Endothelial cell of umbilical vein (primary cell): ENCODE results near the gene AKNAD1. TPM values are rescaled to one million over a fixed set of nuclear protein-coding genes. Genes with fewer than 3 reads are reported as not detected.

Experiments
- BruUV-seq: library from RNA; stranded (reverse); fragments of 400-500 nt; replicated peaks from 2 replicates; lab custom pipeline; 2021; lab: Mats Ljungman, UMichigan
- CTCF ChIA-PET: fragments of 300-600, 350-600 bp; sonication (Branson Sonifier 250); formaldehyde crosslinking; loops from one replicate; lab custom pipeline; 2021; ENCODE audit warnings: antibody characterized with exemption, inconsistent platforms; lab: Charles Lee
- POLR2A ChIA-PET: fragments of 300-600, 350-600 bp; sonication (Branson Sonifier 250); formaldehyde crosslinking; loops from one replicate; lab custom pipeline; 2021; ENCODE audit warnings: antibody characterized with exemption, inconsistent platforms; lab: Charles Lee
- DNase-seq: peaks from one replicate; pipeline ENCODE4 v3.0.0-alpha.2; 2011; ENCODE audit warnings: low read depth, low spot score
- FAIRE-seq: peaks from 2 replicates; lab custom pipeline; 2011; peaks lifted over from hg19 to GRCh38; lab: Jason Lieb, UNC
- H2AFZ ChIP-seq: 2 replicates; pipeline ENCODE4 v1.6.0; 2012; ENCODE audit warnings: low read depth, low read length, control low read depth, inconsistent platforms
- H3K27ac ChIP-seq: 2 replicates; pipeline ENCODE4 v1.5.1; 2011; ENCODE audit warnings: low read depth, mild to moderate bottlenecking, control low read depth, low read length, moderate library complexity; ENCODE audit not compliant: insufficient read depth
- H3K27me3 ChIP-seq, 2 experiments: 2 replicates each; pipeline versions ENCODE4 v1.6.0 to v1.6.1; 2011; ENCODE audit warnings: low read length in 2 of 2, mixed read lengths in 1 of 2; ENCODE audit not compliant: control insufficient read depth in 2 of 2, insufficient read depth in 2 of 2
- H3K36me3 ChIP-seq, 2 experiments: 2 replicates in 1 of 2; 3 replicates in 1 of 2; pipeline ENCODE4 v1.5.1; 2011; ENCODE audit warnings: low read length in 2 of 2, mild to moderate bottlenecking in 1 of 2, moderate library complexity in 1 of 2; ENCODE audit not compliant: control insufficient read depth in 2 of 2, insufficient read depth in 2 of 2; ENCODE audit errors: extremely low read depth in 1 of 2
- H3K4me1 ChIP-seq: 3 replicates; pipeline ENCODE4 v1.5.1; 2011; ENCODE audit warnings: mild to moderate bottlenecking, low read length; ENCODE audit not compliant: control insufficient read depth, insufficient read depth; ENCODE audit errors: extremely low read depth
- H3K4me2 ChIP-seq: 2 replicates; pipeline ENCODE4 v1.6.1; 2011; ENCODE audit warnings: low read length, control low read depth, mixed read lengths; ENCODE audit not compliant: insufficient read depth
- H3K4me3 ChIP-seq, 3 experiments: fragments of 200-600 bp in 1 of 3; sonication (generic), shearing (Covaris generic) in 1 of 3; replicated peaks in 1 of 3; 2 replicates each; pipeline ENCODE4 v1.5.1; 2011 to 2016; ENCODE audit warnings: control low read depth in 3 of 3, low read length in 3 of 3, mild to moderate bottlenecking in 2 of 3, inconsistent platforms in 1 of 3, low read depth in 1 of 3, moderate library complexity in 1 of 3; ENCODE audit not compliant: insufficient read depth in 1 of 3
- H3K79me2 ChIP-seq: 2 replicates; pipeline ENCODE4 v1.6.0; 2012; ENCODE audit warnings: low read length, inconsistent platforms; ENCODE audit not compliant: control insufficient read depth, insufficient read depth
- H3K9ac ChIP-seq: replicated peaks from 2 replicates; pipeline ENCODE3; 2011; ENCODE audit warnings: low read length, control low read depth; ENCODE audit not compliant: insufficient read depth; ENCODE audit errors: extremely low read depth
- H3K9me1 ChIP-seq: replicated peaks from 3 replicates; pipeline ENCODE4 v1.6.0; 2011; ENCODE audit warnings: mild to moderate bottlenecking, low read length; ENCODE audit not compliant: control insufficient read depth, insufficient read depth; ENCODE audit errors: extremely low read depth
- H3K9me3 ChIP-seq: replicated peaks from 2 replicates; pipeline ENCODE4 v1.5.1; 2012; ENCODE audit warnings: low read length, inconsistent platforms; ENCODE audit not compliant: control insufficient read depth, insufficient read depth
- H4K20me1 ChIP-seq: replicated peaks from 2 replicates; pipeline ENCODE3; 2011; ENCODE audit warnings: mild to moderate bottlenecking, low read length; ENCODE audit not compliant: control insufficient read depth, insufficient read depth; ENCODE audit errors: extremely low read depth
- EZH2 ChIP-seq: IDR thresholded peaks from 2 replicates; pipeline ENCODE4 v1.6.1; 2012; ENCODE audit warnings: borderline replicate concordance, low read depth, mild to moderate bottlenecking, moderate library complexity, low read length, inconsistent platforms; ENCODE audit not compliant: severe bottlenecking
- FOS ChIP-seq: IDR thresholded peaks from 2 replicates; pipeline ENCODE4 v1.6.1; 2011; ENCODE audit warnings: mild to moderate bottlenecking, low read length, moderate library complexity, borderline replicate concordance; ENCODE audit not compliant: insufficient read depth
- GATA2 ChIP-seq: IDR thresholded peaks from 2 replicates; pipeline ENCODE4 v1.7.0; 2011; ENCODE audit warnings: low read depth, mild to moderate bottlenecking, moderate library complexity, mixed read lengths, low read length; ENCODE audit not compliant: insufficient read length, insufficient read depth
- JUN ChIP-seq: IDR thresholded peaks from 2 replicates; pipeline ENCODE4 v1.6.1; 2011; ENCODE audit warnings: borderline replicate concordance, low read depth; ENCODE audit not compliant: insufficient read length, insufficient read depth
- MAX ChIP-seq: IDR thresholded peaks from 2 replicates; pipeline ENCODE4 v1.6.1; 2011; ENCODE audit not compliant: insufficient read depth, insufficient read length
- MYC ChIP-seq: IDR thresholded peaks from one replicate; pipeline ENCODE4 v1.6.1; 2011; ENCODE audit warnings: mild to moderate bottlenecking, low read depth, low read length
- POLR2AphosphoS5 ChIP-seq: IDR thresholded peaks from 2 replicates; pipeline ENCODE4 v1.6.1; 2012; ENCODE audit warnings: low read depth, mild to moderate bottlenecking, control low read depth, low read length, moderate library complexity; ENCODE audit not compliant: insufficient read depth
- dilution Hi-C: fragments of 300-500 bp; cut with MboI; formaldehyde crosslinking; loops from one replicate; pipeline ENCODE4 v1.15.0; 2019; ENCODE audit warnings: low sequenced_read_pairs; ENCODE audit not compliant: extremely low pct_ligation_motif_present
- intact Hi-C: fragments of 100-400 bp; cut with micrococcal nuclease; formaldehyde crosslinking; loops from one replicate; pipeline ENCODE4 v1.10.0; 2022
- polyA plus RNA-seq, 4 experiments: library from polyadenylated mRNA; depleted of rRNA in 3 of 4; stranded (reverse) in 3 of 4; unstranded in 1 of 4; fragments of >200 nt; gene quantifications; 2 replicates each; pipeline versions ENCODE4 v1.2.1 to v1.2.3, GENCODE V29; 2011 to 2012; ENCODE audit warnings: missing spikeins in 1 of 4
- total RNA-seq: library from RNA; stranded (reverse); gene quantifications from 2 replicates; pipeline ENCODE4 v1.2.3, GENCODE V29; 2021
- TF ChIP-seq, protein P1 (sequence below), 2 donors: IDR thresholded peaks; 1 replicate in 1 of 2; 2 replicates in 1 of 2; pipeline ENCODE4 v1.5.1; 2011; ENCODE audit warnings: low read length in 2 of 2, mild to moderate bottlenecking in 2 of 2, moderate library complexity in 2 of 2, control low read depth in 1 of 2, inconsistent platforms in 1 of 2, low read depth in 1 of 2; ENCODE audit not compliant: insufficient read depth in 1 of 2; ENCODE audit errors: extremely low read depth in 1 of 2

Gene AKNAD1
- total and polyA plus RNA-seq, 2 donors (not counting 3 experiments of a cell fraction or from before 2014, with no cell fraction given), result not detected

DNA sequence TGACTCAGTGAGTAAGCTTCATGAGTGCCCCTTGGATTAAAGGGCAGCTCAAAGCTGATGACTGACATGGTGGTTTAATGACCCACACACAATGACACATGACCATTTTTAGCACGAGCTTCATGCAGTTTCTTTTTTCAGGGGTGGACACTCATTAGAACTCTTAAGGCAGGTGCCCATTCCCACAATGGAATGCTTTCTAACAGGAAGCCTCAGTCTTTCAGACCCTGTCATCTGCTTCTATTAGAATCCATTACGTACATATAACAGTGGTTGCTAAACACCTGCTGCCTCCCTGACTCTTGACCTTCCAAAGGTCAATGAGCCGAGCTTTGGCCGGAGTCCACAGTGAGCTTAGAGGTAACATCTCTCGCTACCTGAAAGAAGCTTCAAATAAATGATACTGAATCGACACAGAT lies 27.4 kb downstream of the AKNAD1 start:
- BruUV-seq, result no TSS peak
- no peak overlapping the region for H2AFZ ChIP-seq
- H4K20me1 ChIP-seq, result no peaks in the 10 kb centered on the region
- H3K9ac ChIP-seq, result no peak overlapping the region
- H3K79me2 ChIP-seq, result no peaks in the 10 kb centered on the region
- intact Hi-C loops, result loop anchor here (2.0 kb wide), 1 partner anchor 137 kb away; the partner anchor contains the start of gene PRPF38B
- H3K4me1 ChIP-seq, result peaks cover 29% of the 10 kb centered on the region
- H3K9me3 ChIP-seq, result no peaks in the 10 kb centered on the region
- H3K9me1 ChIP-seq, result no peaks in the 10 kb centered on the region
- ChIA-PET CTCF (interaction anchor here (0.5 to 11.0 kb wide), 11 partner anchors 8 to 283 kb away, joined by 3 to 247 read pairs (median 5); partner anchors contain the start of gene GPSM2), POLR2A (no interaction called here)
- FAIRE-seq, result no peak
- dilution Hi-C loops, result no loop called here
- H3K27me3 ChIP-seq, result no peaks in the 10 kb centered on the region
- no peak overlapping the region for H3K4me2 ChIP-seq
- no peak overlapping the region for H3K4me3 ChIP-seq
- TF ChIP-seq FOS (no peak), GATA2 (no peak), POLR2AphosphoS5 (no peak), EZH2 (no peak), MAX (no peak), JUN (peak; percentile 63), MYC (no peak)
- TF ChIP-seq, protein P1, sequence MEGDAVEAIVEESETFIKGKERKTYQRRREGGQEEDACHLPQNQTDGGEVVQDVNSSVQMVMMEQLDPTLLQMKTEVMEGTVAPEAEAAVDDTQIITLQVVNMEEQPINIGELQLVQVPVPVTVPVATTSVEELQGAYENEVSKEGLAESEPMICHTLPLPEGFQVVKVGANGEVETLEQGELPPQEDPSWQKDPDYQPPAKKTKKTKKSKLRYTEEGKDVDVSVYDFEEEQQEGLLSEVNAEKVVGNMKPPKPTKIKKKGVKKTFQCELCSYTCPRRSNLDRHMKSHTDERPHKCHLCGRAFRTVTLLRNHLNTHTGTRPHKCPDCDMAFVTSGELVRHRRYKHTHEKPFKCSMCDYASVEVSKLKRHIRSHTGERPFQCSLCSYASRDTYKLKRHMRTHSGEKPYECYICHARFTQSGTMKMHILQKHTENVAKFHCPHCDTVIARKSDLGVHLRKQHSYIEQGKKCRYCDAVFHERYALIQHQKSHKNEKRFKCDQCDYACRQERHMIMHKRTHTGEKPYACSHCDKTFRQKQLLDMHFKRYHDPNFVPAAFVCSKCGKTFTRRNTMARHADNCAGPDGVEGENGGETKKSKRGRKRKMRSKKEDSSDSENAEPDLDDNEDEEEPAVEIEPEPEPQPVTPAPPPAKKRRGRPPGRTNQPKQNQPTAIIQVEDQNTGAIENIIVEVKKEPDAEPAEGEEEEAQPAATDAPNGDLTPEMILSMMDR (IDR thresholded peaks at IDR 0.05; ENCODE audit: extremely low read depth in 1 of 2, insufficient read depth in 1 of 2, low read depth in 1 of 2, low read length in 2 of 2), result no peak
- H3K36me3 ChIP-seq, result no peaks in the 10 kb centered on the region
- peak overlapping the region; percentile 96 for H3K27ac ChIP-seq
- peak; percentile 38 for DNase-seq
